Tibial nerve (tissue), 4 donors: ENCODE measurements around the gene EFNB2.

ENCODE experiments used
- EP300 ChIP-seq, 2 donors: sonication (generic); formaldehyde crosslinking; IDR thresholded peaks; one replicate each; pipeline ENCODE4 v1.6.1; 2017; ENCODE audit warnings: antibody characterized with exemption in 2 of 2, mild to moderate bottlenecking in 1 of 2
- POLR2A ChIP-seq, 2 donors: fragments of 450-650 bp; IDR thresholded peaks; one replicate each; pipeline ENCODE4 v1.6.1; 2017; ENCODE audit warnings: antibody characterized with exemption in 2 of 2, mild to moderate bottlenecking in 2 of 2, moderate library complexity in 2 of 2
- TF ChIP-seq, protein P1 (sequence below), 5 experiments: fragments of 200-600 bp in 3 of 5; fragments of 450-650 bp in 2 of 5; sonication (generic) in 3 of 5; IDR thresholded peaks; one replicate each; pipeline ENCODE4 v1.5.1; 2016 to 2019; ENCODE audit warnings: antibody characterized with exemption in 5 of 5, mild to moderate bottlenecking in 3 of 5, moderate library complexity in 2 of 5

GRCh38 chr13:106562301-106562700 is 26.8 kb upstream of the EFNB2 start:
- no peak for TF ChIP-seq EP300 (IDR thresholded peaks at IDR 0.05)
- TF ChIP-seq, protein P1, sequence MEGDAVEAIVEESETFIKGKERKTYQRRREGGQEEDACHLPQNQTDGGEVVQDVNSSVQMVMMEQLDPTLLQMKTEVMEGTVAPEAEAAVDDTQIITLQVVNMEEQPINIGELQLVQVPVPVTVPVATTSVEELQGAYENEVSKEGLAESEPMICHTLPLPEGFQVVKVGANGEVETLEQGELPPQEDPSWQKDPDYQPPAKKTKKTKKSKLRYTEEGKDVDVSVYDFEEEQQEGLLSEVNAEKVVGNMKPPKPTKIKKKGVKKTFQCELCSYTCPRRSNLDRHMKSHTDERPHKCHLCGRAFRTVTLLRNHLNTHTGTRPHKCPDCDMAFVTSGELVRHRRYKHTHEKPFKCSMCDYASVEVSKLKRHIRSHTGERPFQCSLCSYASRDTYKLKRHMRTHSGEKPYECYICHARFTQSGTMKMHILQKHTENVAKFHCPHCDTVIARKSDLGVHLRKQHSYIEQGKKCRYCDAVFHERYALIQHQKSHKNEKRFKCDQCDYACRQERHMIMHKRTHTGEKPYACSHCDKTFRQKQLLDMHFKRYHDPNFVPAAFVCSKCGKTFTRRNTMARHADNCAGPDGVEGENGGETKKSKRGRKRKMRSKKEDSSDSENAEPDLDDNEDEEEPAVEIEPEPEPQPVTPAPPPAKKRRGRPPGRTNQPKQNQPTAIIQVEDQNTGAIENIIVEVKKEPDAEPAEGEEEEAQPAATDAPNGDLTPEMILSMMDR (IDR thresholded peaks at IDR 0.05) = no peak
- no peak for TF ChIP-seq POLR2A (IDR thresholded peaks at IDR 0.05)
